GM23338 (cell line): ENCODE measurements around the gene EPHX1. TPM values are rescaled to one million over a fixed set of nuclear protein-coding genes. Genes with fewer than 3 reads are reported as not detected.

Experiments used
- ATAC-seq: fragments of 200-7000 bp; cut with Tn5 transposase; 3 replicates; pipeline ENCODE4 v1.9.1; 2020
- DNase-seq: peaks from one replicate; pipeline ENCODE4 v3.0.0-alpha.2; 2015; ENCODE audit warnings: low spot score
- H2AFZ ChIP-seq: fragments of 200-600 bp; sonication (generic); 2 replicates; pipeline ENCODE4 v1.8.0; 2016; ENCODE audit warnings: antibody characterized with exemption, mild to moderate bottlenecking, moderate library complexity
- H3F3A ChIP-seq: fragments of 200-600 bp; sonication (generic); replicated peaks from 2 replicates; pipeline ENCODE4 v1.8.0; 2017; ENCODE audit warnings: antibody characterized with exemption, mixed run types, low read depth
- H3K27ac ChIP-seq: fragments of 200-600 bp; sonication (generic); 2 replicates; pipeline ENCODE4 v1.6.1; 2016; ENCODE audit warnings: low read depth
- H3K27me3 ChIP-seq: fragments of 200-600 bp; sonication (generic); 2 replicates; pipeline ENCODE4 v1.8.0; 2016; ENCODE audit warnings: mild to moderate bottlenecking, mixed run types, moderate library complexity; ENCODE audit not compliant: insufficient read depth
- H3K36me3 ChIP-seq: fragments of 200-600 bp; sonication (generic); 2 replicates; pipeline ENCODE4 v1.8.0; 2016; ENCODE audit warnings: mild to moderate bottlenecking; ENCODE audit not compliant: insufficient read depth
- H3K4me1 ChIP-seq: fragments of 200-600 bp; sonication (generic); 2 replicates; pipeline ENCODE4 v1.8.0; 2016; ENCODE audit warnings: mild to moderate bottlenecking, moderate library complexity; ENCODE audit not compliant: insufficient read depth
- H3K4me2 ChIP-seq: fragments of 200-600 bp; sonication (generic); 2 replicates; pipeline ENCODE4 v1.7.1; 2017; ENCODE audit warnings: mixed run types
- H3K4me3 ChIP-seq: fragments of 200-600 bp; sonication (generic); 2 replicates; pipeline ENCODE4 v1.6.1; 2016; ENCODE audit warnings: mixed run types
- H3K79me2 ChIP-seq: fragments of 200-600 bp; sonication (generic); replicated peaks from 2 replicates; pipeline ENCODE4 v1.8.0; 2017; ENCODE audit warnings: mild to moderate bottlenecking; ENCODE audit not compliant: insufficient read depth
- H3K9me2 ChIP-seq: fragments of 200-600 bp; sonication (generic); 2 replicates; pipeline ENCODE4 v1.8.0; 2017; ENCODE audit not compliant: insufficient read depth
- H4K20me1 ChIP-seq: fragments of 200-600 bp; sonication (generic); replicated peaks from 2 replicates; pipeline ENCODE4 v1.8.0; 2017; ENCODE audit warnings: mild to moderate bottlenecking; ENCODE audit not compliant: insufficient read depth
- H3K27ac Mint-ChIP-seq: 2 replicates; pipeline ENCODE4 v1.8.0; 2020; ENCODE audit warnings: inconsistent platforms, mild to moderate bottlenecking, moderate library complexity, mixed read lengths
- H3K27me3 Mint-ChIP-seq: 3 replicates; pipeline ENCODE4 v1.8.0; 2022; ENCODE audit warnings: low read depth, mild to moderate bottlenecking, moderate library complexity, mixed read lengths, inconsistent platforms; ENCODE audit not compliant: insufficient read depth, poor library complexity
- H3K36me3 Mint-ChIP-seq: 3 replicates; pipeline ENCODE4 v1.8.0; 2021; ENCODE audit warnings: low read depth, mild to moderate bottlenecking, inconsistent platforms, moderate library complexity, mixed read lengths
- H3K4me1 Mint-ChIP-seq: 3 replicates; pipeline ENCODE4 v1.8.0; 2020; ENCODE audit warnings: mild to moderate bottlenecking, inconsistent platforms, mixed read lengths
- H3K4me3 Mint-ChIP-seq: 3 replicates; pipeline ENCODE4 v1.8.0; 2021; ENCODE audit warnings: moderate library complexity, mild to moderate bottlenecking, inconsistent platforms, mixed read lengths
- H3K9me3 Mint-ChIP-seq: 3 replicates; pipeline ENCODE4 v1.8.0; 2020; ENCODE audit warnings: moderate library complexity, mild to moderate bottlenecking, inconsistent platforms, mixed read lengths
- CREB1 ChIP-seq: fragments of 250-450 bp; sonication (Bioruptor Pico); IDR thresholded peaks from 2 replicates; pipeline ENCODE4 v1.5.0; 2020; ENCODE audit warnings: low read depth, mild to moderate bottlenecking, moderate library complexity
- EZH2 ChIP-seq: fragments of 200-600 bp; sonication (generic); IDR thresholded peaks from one replicate; pipeline ENCODE4 v1.8.0; 2017; ENCODE audit warnings: antibody characterized with exemption, mild to moderate bottlenecking, low read depth; ENCODE audit not compliant: unreplicated experiment
- EZH2phosphoT487 ChIP-seq: fragments of 200-600 bp; sonication (generic); IDR thresholded peaks from one replicate; pipeline ENCODE4 v1.8.1; 2018; ENCODE audit warnings: antibody characterized with exemption; ENCODE audit not compliant: unreplicated experiment
- NANOG ChIP-seq: IDR thresholded peaks from 2 replicates; pipeline ENCODE4 v1.6.1; 2016; ENCODE audit warnings: antibody characterized with exemption, borderline replicate concordance
- POLR2AphosphoS5 ChIP-seq: IDR thresholded peaks from 2 replicates; pipeline ENCODE4 v1.6.1; 2016; ENCODE audit warnings: antibody characterized with exemption, low read depth
- STAT1 ChIP-seq: IDR thresholded peaks from one replicate; pipeline ENCODE4 v1.6.1; 2016; ENCODE audit warnings: antibody characterized with exemption; ENCODE audit not compliant: unreplicated experiment
- ZNF331 ChIP-seq: fragments of 250-450 bp; sonication (Bioruptor Pico); IDR thresholded peaks from 2 replicates; pipeline ENCODE4 v1.5.0; 2020; ENCODE audit warnings: low read depth, mild to moderate bottlenecking, moderate library complexity
- polyA plus RNA-seq: library from polyadenylated mRNA; unstranded; fragments of >200 nt; fragmentation: Nextera tagmentation; extraction: Ambion mirVana; gene quantifications from 2 replicates; pipeline ENCODE4 v1.2.1, GENCODE V29; 2016
- total RNA-seq: library from RNA; depleted of rRNA; stranded (reverse); fragments of >200 nt; shearing (Covaris generic); gene quantifications from 2 replicates; pipeline ENCODE4 v1.2.3, GENCODE V29; 2014
- TF ChIP-seq, protein P1 (sequence below): IDR thresholded peaks from 2 replicates; pipeline ENCODE4 v1.6.1; 2016; ENCODE audit warnings: antibody characterized with exemption
- TF ChIP-seq, protein P2 (sequence below): fragments of 250-450 bp; sonication (Bioruptor Pico); IDR thresholded peaks from 2 replicates; pipeline ENCODE4 v1.5.0; 2020; ENCODE audit warnings: mild to moderate bottlenecking, moderate library complexity
- TF ChIP-seq, protein P3 (sequence below), 2 experiments: fragments of 200-600 bp in 1 of 2; sonication (generic) in 1 of 2; conservative IDR thresholded peaks; 2 replicates each; pipeline versions ENCODE4 v1.5.1 to v1.6.1; 2016 to 2017; ENCODE audit warnings: antibody characterized with exemption in 2 of 2, low read depth in 2 of 2, mild to moderate bottlenecking in 2 of 2, moderate library complexity in 1 of 2
- TF ChIP-seq, protein P4 (sequence below): IDR thresholded peaks from one replicate; pipeline ENCODE4 v1.6.1; 2018; ENCODE audit warnings: antibody characterized with exemption; ENCODE audit not compliant: unreplicated experiment

The EPHX1 gene
- total and polyA plus RNA-seq, 2 experiments from 2014 or later = 15.3 to 46.5 TPM

DNA sequence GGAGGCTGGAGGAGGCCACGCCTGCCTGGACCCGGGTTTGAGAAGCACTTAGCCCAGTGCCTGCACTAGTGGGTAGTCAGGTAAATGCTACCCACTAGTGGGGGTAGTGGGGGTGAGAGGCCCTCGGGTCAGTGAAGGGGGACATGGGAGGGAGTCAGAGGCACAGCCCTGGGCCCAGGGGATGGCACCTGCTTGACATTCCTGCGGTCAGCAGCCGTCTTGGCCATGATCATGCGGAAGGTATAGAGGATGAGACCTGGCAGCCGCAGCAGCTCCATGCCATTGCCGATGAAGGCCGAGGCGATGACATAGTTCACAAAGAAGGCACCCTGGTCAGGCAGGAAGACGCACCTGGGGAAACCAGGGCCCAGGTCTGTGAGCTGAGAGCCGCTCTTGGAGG, 43.5 kb downstream of the EPHX1 start:
- Histone ChIP-seq H3K36me3 (peaks cover 59% of the 10 kb centered on the region), H3F3A (no peaks in the 10 kb centered on the region; the same call in none of the 2 replicates), H3K27ac (no peak overlapping the region), H3K9me2 (no peaks in the 10 kb centered on the region), H3K4me2 (no peak overlapping the region), H2AFZ (no peak overlapping the region), H3K4me3 (no peak overlapping the region), H3K27me3 (no peaks in the 10 kb centered on the region), H4K20me1 (peaks cover 9% of the 10 kb centered on the region), H3K4me1 (no peaks in the 10 kb centered on the region), H3K79me2 (no peaks in the 10 kb centered on the region)
- peaks cover 86% of the 10 kb centered on the region for H3K36me3 Mint-ChIP-seq
- H3K27me3 Mint-ChIP-seq = peaks cover 6% of the 10 kb centered on the region
- no peak for DNase-seq
- H3K4me3 Mint-ChIP-seq = no peak overlapping the region
- ATAC-seq = no peak
- peaks cover 19% of the 10 kb centered on the region for H3K9me3 Mint-ChIP-seq
- TF ChIP-seq NANOG = no peak
- TF ChIP-seq EZH2 = no peak
- no peak for TF ChIP-seq CREB1 (CRISPR knock-in tag)
- TF ChIP-seq, protein P1, sequence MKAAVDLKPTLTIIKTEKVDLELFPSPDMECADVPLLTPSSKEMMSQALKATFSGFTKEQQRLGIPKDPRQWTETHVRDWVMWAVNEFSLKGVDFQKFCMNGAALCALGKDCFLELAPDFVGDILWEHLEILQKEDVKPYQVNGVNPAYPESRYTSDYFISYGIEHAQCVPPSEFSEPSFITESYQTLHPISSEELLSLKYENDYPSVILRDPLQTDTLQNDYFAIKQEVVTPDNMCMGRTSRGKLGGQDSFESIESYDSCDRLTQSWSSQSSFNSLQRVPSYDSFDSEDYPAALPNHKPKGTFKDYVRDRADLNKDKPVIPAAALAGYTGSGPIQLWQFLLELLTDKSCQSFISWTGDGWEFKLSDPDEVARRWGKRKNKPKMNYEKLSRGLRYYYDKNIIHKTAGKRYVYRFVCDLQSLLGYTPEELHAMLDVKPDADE = no peak
- TF ChIP-seq, protein P2, sequence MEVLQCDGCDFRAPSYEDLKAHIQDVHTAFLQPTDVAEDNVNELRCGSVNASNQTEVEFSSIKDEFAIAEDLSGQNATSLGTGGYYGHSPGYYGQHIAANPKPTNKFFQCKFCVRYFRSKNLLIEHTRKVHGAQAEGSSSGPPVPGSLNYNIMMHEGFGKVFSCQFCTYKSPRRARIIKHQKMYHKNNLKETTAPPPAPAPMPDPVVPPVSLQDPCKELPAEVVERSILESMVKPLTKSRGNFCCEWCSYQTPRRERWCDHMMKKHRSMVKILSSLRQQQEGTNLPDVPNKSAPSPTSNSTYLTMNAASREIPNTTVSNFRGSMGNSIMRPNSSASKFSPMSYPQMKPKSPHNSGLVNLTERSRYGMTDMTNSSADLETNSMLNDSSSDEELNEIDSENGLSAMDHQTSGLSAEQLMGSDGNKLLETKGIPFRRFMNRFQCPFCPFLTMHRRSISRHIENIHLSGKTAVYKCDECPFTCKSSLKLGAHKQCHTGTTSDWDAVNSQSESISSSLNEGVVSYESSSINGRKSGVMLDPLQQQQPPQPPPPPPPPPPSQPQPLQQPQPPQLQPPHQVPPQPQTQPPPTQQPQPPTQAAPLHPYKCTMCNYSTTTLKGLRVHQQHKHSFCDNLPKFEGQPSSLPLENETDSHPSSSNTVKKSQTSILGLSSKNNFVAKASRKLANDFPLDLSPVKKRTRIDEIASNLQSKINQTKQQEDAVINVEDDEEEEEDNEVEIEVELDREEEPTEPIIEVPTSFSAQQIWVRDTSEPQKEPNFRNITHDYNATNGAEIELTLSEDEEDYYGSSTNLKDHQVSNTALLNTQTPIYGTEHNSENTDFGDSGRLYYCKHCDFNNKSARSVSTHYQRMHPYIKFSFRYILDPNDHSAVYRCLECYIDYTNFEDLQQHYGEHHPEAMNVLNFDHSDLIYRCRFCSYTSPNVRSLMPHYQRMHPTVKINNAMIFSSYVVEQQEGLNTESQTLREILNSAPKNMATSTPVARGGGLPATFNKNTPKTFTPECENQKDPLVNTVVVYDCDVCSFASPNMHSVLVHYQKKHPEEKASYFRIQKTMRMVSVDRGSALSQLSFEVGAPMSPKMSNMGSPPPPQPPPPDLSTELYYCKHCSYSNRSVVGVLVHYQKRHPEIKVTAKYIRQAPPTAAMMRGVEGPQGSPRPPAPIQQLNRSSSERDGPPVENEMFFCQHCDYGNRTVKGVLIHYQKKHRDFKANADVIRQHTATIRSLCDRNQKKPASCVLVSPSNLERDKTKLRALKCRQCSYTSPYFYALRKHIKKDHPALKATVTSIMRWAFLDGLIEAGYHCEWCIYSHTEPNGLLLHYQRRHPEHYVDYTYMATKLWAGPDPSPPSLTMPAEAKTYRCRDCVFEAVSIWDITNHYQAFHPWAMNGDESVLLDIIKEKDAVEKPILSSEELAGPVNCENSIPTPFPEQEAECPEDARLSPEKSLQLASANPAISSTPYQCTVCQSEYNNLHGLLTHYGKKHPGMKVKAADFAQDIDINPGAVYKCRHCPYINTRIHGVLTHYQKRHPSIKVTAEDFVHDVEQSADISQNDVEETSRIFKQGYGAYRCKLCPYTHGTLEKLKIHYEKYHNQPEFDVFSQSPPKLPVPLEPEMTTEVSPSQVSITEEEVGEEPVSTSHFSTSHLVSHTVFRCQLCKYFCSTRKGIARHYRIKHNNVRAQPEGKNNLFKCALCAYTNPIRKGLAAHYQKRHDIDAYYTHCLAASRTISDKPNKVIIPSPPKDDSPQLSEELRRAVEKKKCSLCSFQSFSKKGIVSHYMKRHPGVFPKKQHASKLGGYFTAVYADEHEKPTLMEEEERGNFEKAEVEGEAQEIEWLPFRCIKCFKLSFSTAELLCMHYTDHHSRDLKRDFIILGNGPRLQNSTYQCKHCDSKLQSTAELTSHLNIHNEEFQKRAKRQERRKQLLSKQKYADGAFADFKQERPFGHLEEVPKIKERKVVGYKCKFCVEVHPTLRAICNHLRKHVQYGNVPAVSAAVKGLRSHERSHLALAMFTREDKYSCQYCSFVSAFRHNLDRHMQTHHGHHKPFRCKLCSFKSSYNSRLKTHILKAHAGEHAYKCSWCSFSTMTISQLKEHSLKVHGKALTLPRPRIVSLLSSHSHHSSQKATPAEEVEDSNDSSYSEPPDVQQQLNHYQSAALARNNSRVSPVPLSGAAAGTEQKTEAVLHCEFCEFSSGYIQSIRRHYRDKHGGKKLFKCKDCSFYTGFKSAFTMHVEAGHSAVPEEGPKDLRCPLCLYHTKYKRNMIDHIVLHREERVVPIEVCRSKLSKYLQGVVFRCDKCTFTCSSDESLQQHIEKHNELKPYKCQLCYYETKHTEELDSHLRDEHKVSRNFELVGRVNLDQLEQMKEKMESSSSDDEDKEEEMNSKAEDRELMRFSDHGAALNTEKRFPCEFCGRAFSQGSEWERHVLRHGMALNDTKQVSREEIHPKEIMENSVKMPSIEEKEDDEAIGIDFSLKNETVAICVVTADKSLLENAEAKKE (CRISPR knock-in tag) = no peak
- TF ChIP-seq POLR2AphosphoS5 = no peak
- TF ChIP-seq EZH2phosphoT487 = no peak
- TF ChIP-seq, protein P3, sequence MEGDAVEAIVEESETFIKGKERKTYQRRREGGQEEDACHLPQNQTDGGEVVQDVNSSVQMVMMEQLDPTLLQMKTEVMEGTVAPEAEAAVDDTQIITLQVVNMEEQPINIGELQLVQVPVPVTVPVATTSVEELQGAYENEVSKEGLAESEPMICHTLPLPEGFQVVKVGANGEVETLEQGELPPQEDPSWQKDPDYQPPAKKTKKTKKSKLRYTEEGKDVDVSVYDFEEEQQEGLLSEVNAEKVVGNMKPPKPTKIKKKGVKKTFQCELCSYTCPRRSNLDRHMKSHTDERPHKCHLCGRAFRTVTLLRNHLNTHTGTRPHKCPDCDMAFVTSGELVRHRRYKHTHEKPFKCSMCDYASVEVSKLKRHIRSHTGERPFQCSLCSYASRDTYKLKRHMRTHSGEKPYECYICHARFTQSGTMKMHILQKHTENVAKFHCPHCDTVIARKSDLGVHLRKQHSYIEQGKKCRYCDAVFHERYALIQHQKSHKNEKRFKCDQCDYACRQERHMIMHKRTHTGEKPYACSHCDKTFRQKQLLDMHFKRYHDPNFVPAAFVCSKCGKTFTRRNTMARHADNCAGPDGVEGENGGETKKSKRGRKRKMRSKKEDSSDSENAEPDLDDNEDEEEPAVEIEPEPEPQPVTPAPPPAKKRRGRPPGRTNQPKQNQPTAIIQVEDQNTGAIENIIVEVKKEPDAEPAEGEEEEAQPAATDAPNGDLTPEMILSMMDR (conservative IDR thresholded peaks at IDR 0.05; ENCODE audit: low read depth in 2 of 2) = no peak
- TF ChIP-seq STAT1 = no peak
- TF ChIP-seq, protein P4, sequence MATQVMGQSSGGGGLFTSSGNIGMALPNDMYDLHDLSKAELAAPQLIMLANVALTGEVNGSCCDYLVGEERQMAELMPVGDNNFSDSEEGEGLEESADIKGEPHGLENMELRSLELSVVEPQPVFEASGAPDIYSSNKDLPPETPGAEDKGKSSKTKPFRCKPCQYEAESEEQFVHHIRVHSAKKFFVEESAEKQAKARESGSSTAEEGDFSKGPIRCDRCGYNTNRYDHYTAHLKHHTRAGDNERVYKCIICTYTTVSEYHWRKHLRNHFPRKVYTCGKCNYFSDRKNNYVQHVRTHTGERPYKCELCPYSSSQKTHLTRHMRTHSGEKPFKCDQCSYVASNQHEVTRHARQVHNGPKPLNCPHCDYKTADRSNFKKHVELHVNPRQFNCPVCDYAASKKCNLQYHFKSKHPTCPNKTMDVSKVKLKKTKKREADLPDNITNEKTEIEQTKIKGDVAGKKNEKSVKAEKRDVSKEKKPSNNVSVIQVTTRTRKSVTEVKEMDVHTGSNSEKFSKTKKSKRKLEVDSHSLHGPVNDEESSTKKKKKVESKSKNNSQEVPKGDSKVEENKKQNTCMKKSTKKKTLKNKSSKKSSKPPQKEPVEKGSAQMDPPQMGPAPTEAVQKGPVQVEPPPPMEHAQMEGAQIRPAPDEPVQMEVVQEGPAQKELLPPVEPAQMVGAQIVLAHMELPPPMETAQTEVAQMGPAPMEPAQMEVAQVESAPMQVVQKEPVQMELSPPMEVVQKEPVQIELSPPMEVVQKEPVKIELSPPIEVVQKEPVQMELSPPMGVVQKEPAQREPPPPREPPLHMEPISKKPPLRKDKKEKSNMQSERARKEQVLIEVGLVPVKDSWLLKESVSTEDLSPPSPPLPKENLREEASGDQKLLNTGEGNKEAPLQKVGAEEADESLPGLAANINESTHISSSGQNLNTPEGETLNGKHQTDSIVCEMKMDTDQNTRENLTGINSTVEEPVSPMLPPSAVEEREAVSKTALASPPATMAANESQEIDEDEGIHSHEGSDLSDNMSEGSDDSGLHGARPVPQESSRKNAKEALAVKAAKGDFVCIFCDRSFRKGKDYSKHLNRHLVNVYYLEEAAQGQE = no peak
- no peak for TF ChIP-seq ZNF331
- H3K4me1 Mint-ChIP-seq = peaks cover 13% of the 10 kb centered on the region; the same call in 2 of the 3 replicates
- no peak overlapping the region for H3K27ac Mint-ChIP-seq
